SU-DHL-6 (cell line): ENCODE results near the gene INPP5A.

Experiments
- H2AFZ ChIP-seq: fragments of 200-600 bp; sonication (generic); 2 replicates; pipeline ENCODE4 v1.6.1; 2014; ENCODE audit warnings: low read depth, mild to moderate bottlenecking, moderate library complexity, mixed read lengths, antibody characterized with exemption, low read length; ENCODE audit not compliant: severe bottlenecking
- H3F3A ChIP-seq: fragments of 200-600 bp; shearing (Covaris generic); 2 replicates; pipeline ENCODE4 v1.6.0; 2016; ENCODE audit warnings: antibody characterized with exemption, mild to moderate bottlenecking; ENCODE audit not compliant: insufficient read depth
- H3K27ac ChIP-seq: fragments of 200-600 bp; sonication (generic); 2 replicates; pipeline ENCODE4 v1.5.1; 2016; ENCODE audit warnings: low read depth, mild to moderate bottlenecking, low read length, moderate library complexity, mixed read lengths
- H3K27me3 ChIP-seq: fragments of 200-600 bp; sonication (generic), shearing (Covaris generic); 2 replicates; pipeline ENCODE4 v1.6.0; 2014; ENCODE audit warnings: mild to moderate bottlenecking, low read length
- H3K36me3 ChIP-seq: fragments of 200-600 bp; sonication (generic); 2 replicates; pipeline ENCODE4 v1.6.1; 2014; ENCODE audit warnings: mild to moderate bottlenecking, low read length, mixed read lengths
- H3K4me2 ChIP-seq: fragments of 300-600, 200-600 bp; shearing (Covaris generic), sonication (generic); 2 replicates; pipeline ENCODE4 v1.6.0; 2014; ENCODE audit warnings: low read length, low read depth, mild to moderate bottlenecking; ENCODE audit not compliant: poor library complexity, severe bottlenecking
- H3K4me3 ChIP-seq: fragments of 200-600 bp; sonication (generic); 2 replicates; pipeline ENCODE4 v1.5.1; 2014; ENCODE audit warnings: antibody characterized with exemption, low read length, mild to moderate bottlenecking, mixed read lengths; ENCODE audit not compliant: insufficient read depth, poor library complexity, severe bottlenecking
- H3K79me2 ChIP-seq: fragments of 200-600 bp; sonication (generic); 2 replicates; pipeline ENCODE4 v1.6.1; 2014; ENCODE audit warnings: mild to moderate bottlenecking, low read length, moderate library complexity; ENCODE audit not compliant: insufficient read depth
- H3K9ac ChIP-seq: fragments of 200-600 bp; sonication (generic); 2 replicates; pipeline ENCODE4 v1.7.0; 2014; ENCODE audit warnings: mild to moderate bottlenecking, low read length
- H3K9me2 ChIP-seq: fragments of 200-600 bp; sonication (generic); replicated peaks from 2 replicates; pipeline ENCODE4 v1.6.1; 2014; ENCODE audit warnings: low read length; ENCODE audit not compliant: insufficient read depth
- H3K9me3 ChIP-seq: fragments of 200-600 bp; sonication (generic); 2 replicates; pipeline ENCODE4 v1.6.1; 2014; ENCODE audit warnings: low read length, mixed read lengths; ENCODE audit not compliant: insufficient read depth
- H4K20me1 ChIP-seq: fragments of 200-600 bp; sonication (generic); 2 replicates; pipeline ENCODE4 v1.6.1; 2014; ENCODE audit warnings: low read depth, mild to moderate bottlenecking, antibody characterized with exemption, low read length, moderate library complexity, mixed read lengths
- CTCF ChIP-seq: fragments of 200-600 bp; sonication (generic); IDR thresholded peaks from one replicate; pipeline ENCODE4 v1.5.1; 2017; ENCODE audit warnings: antibody characterized with exemption, mild to moderate bottlenecking, low read length, moderate library complexity; ENCODE audit not compliant: insufficient read depth, poor library complexity, severe bottlenecking
- EZH2phosphoT487 ChIP-seq: fragments of 200-600 bp; sonication (generic), shearing (Covaris generic); conservative IDR thresholded peaks from 2 replicates; pipeline ENCODE4 v1.6.1; 2018; ENCODE audit warnings: mild to moderate bottlenecking, antibody characterized with exemption, low read length, moderate library complexity, mixed read lengths

INPP5A gene

GRCh38 chr10:132601567-132601966 lies 64.0 kb downstream of the INPP5A start:
- H3K36me3 ChIP-seq, result no peaks in the 10 kb centered on the region
- H3K27me3 ChIP-seq, result no peaks in the 10 kb centered on the region
- H3K79me2 ChIP-seq, result no peaks in the 10 kb centered on the region
- H3F3A ChIP-seq, result no peaks in the 10 kb centered on the region
- no peak overlapping the region for H3K4me2 ChIP-seq
- no peak overlapping the region for H3K9ac ChIP-seq
- no peak overlapping the region for H3K4me3 ChIP-seq
- H3K9me3 ChIP-seq, result peaks cover 16% of the 10 kb centered on the region; the same call in 1 of the 2 replicates
- H3K9me2 ChIP-seq, result no peaks in the 10 kb centered on the region
- TF ChIP-seq CTCF (no peak), EZH2phosphoT487 (no peak)
- no peak overlapping the region for H3K27ac ChIP-seq
- no peak overlapping the region for H2AFZ ChIP-seq
- H4K20me1 ChIP-seq, result no peaks in the 10 kb centered on the region

- Histone ChIP-seq H3K79me2 (no peaks in the 10 kb centered on the region), H3K9me3 (peaks cover 15% of the 10 kb centered on the region; the same call in 1 of the 2 replicates)
Observed at GRCh38 chr10:132602614-132603013, 65.0 kb downstream of the INPP5A start.

GRCh38 chr10:132603851-132604533 lies 66.4 kb downstream of the INPP5A start:
- Histone ChIP-seq H3K27ac (no peak overlapping the region), H3K79me2 (no peaks in the 10 kb centered on the region), H3K36me3 (no peaks in the 10 kb centered on the region), H3K4me2 (no peak overlapping the region), H3K9me2 (no peaks in the 10 kb centered on the region), H3F3A (no peaks in the 10 kb centered on the region), H4K20me1 (no peaks in the 10 kb centered on the region), H3K9me3 (peaks cover 10% of the 10 kb centered on the region; the same call in 1 of the 2 replicates), H2AFZ (no peak overlapping the region), H3K9ac (no peak overlapping the region), H3K27me3 (no peaks in the 10 kb centered on the region), H3K4me3 (no peak overlapping the region)
- TF ChIP-seq EZH2phosphoT487 (no peak), CTCF (no peak)

More at GRCh38 chr10:132602614-132603013, 65.0 kb downstream of the INPP5A start:
- H3K9me2 ChIP-seq, result no peaks in the 10 kb centered on the region
- no peak overlapping the region for H3K9ac ChIP-seq
- no peak overlapping the region for H3K27ac ChIP-seq
- H4K20me1 ChIP-seq, result no peaks in the 10 kb centered on the region
- H3F3A ChIP-seq, result no peaks in the 10 kb centered on the region
- H3K4me2 ChIP-seq, result no peak overlapping the region
- H3K27me3 ChIP-seq, result no peaks in the 10 kb centered on the region
- TF ChIP-seq CTCF (no peak), EZH2phosphoT487 (no peak)
- no peaks in the 10 kb centered on the region for H3K36me3 ChIP-seq
- H3K4me3 ChIP-seq, result no peak overlapping the region
- H2AFZ ChIP-seq, result no peak overlapping the region
